Measurements from ENCODE around the gene ANKRD23.

The ANKRD23 gene

GRCh38 chr2:96877631-96878092 is 33.8 kb upstream of the ANKRD23 start:
- DNase-seq (ENCODE audit: low spot score): no peak

- no peak for DNase-seq (ENCODE audit: low spot score)
Observed at GRCh38 chr2:96877042-96877451, 33.2 kb upstream of the ANKRD23 start.

- no peak for DNase-seq (ENCODE audit: low spot score)
Observed at GRCh38 chr2:96876269-96877041, 32.6 kb upstream of the ANKRD23 start.

DNA sequence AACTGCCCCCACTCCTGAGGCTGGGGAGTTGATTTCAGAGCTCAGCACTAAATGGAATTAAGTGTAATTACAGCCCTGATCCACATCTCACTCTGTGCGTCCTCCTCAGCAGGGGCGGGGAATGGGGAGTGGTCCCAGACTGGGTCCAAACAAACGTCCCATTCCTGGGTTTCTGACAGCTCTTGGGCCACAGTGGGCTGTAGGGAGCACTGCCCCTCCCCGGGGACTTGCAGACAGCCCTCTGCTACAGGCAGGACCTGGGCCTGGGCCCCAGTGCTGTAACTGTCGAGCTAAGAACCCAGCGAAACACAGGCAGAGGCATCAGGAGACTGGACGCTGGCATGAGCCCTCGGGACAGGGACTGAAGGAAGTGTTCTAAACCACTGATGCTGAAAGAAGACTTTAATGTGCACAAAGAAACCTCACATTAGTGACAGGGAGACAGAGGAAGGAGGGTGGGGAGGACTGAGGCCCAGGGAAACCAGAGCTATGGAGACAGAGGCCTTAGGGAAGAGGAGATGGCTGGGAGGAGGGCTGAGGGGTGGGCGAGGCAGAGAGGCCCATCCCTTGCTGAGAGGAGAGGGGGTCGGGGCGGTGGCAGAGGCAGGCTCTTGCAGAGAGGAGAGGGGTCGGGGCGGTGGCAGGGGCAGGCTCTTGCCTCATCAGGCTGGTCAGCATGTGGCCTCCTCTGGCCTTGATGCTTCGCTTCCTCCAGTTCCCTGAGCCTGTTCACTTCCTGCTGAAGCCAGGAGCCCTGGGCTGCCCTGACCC is 31.9 kb upstream of the ANKRD23 start:
- DNase-seq (ENCODE audit: low spot score): peak; percentile 89

DNA sequence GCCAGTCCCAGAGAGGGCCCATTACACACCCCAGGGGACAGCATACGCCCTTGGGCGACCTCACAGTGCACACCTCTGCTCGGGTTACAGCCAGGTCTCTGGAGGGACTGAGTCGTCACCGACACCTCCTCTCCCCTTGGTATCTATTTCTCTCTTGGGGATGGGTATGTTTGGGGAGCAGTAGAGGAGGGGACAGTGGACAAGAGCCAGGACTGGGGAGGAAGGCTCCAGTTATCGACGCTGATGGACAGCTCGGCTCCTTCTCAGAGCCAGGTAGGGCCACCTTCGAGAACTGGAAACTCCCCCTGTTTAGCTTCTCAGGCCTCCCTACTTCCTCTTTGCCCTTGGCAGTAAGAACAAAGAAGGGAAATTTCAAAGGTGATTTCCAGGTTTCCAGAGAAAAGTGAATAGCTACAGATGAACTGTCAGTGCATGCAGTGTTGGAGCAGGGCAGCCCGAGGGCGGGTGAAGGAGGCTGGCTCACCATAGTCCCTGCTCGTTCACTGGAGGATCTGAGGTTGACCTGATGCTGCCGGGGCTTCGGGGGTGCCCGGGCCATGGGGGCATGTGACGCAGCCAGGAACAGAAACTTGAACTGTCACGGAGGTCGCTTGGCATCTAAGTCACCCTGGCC is 30.5 kb upstream of the ANKRD23 start:
- no peak for DNase-seq (ENCODE audit: low spot score)

GRCh38 chr2:96873651-96874096 is 29.9 kb upstream of the ANKRD23 start:
- peak; percentile 39 for DNase-seq (ENCODE audit: low spot score)

- no peak for DNase-seq (ENCODE audit: low spot score)
Observed at GRCh38 chr2:96872591-96873349, 28.9 kb upstream of the ANKRD23 start.

DNA sequence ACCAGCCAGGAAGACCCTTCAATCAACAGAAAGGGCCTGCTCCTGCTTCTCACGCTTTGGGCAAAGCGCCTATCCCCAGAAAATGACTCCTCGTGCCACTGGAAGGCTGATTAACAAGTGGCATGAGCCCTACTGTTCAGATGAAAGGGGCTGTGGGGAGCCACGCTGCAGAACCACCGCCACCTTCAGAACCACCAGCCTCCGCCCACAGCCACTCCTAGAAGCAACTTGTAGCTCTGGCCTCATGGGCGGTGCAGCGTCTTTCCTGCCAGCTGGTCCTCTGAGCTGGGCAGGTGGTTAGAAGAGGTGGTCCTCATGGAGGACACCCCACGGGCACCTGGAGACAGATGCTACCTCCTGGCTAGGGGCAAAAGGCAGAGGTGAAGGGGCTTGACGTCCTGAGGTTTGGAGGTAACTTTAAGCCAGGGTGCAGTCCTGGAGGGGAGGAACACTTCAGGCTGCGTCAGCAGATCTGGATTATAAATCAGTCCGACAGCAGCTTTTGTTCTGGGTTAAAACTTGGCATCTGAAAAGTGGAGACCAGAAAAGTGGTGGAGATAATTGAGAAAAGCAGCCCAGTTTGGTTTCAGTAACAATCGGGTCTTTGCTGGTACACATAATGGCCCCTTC is 26.9 kb upstream of the ANKRD23 start:
- no peak for DNase-seq (ENCODE audit: low spot score)

GRCh38 chr2:96869822-96870625 is 26.2 kb upstream of the ANKRD23 start, which contains the start of gene SEMA4C:
SEMA4C (minus strand) TSS chr2:96870080; CDS start chr2:96867886, 2,194 bp downstream.
- no peak for DNase-seq (ENCODE audit: low spot score)

DNA sequence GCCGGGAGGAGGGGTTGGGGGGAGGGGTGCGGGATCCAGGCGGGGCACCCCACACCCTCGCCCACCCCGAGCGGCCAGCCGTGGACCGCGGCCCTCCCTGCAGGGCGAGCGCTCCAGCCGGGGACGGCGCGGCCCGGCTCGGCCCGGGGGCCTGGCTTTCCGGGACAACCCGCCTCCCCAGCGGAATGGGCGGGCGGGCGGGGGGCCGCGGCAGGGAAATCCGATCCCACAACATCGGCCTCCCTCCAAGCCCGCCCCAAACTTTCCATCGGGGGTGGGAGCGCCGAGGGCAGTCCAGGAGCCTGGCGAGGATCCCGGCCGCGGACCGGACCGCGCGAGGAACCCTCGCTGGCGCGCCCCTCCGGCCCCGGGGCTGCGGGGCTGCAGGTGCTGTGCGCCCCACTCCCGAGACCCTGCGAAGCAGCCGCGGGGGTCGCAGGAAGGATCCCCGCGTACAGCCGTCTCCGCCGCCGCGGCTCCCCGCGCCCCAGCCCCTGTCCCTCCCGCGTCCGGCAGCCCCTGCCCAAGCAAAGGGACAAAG is 25.5 kb upstream of the ANKRD23 start:
- DNase-seq (ENCODE audit: low spot score): no peak

DNA sequence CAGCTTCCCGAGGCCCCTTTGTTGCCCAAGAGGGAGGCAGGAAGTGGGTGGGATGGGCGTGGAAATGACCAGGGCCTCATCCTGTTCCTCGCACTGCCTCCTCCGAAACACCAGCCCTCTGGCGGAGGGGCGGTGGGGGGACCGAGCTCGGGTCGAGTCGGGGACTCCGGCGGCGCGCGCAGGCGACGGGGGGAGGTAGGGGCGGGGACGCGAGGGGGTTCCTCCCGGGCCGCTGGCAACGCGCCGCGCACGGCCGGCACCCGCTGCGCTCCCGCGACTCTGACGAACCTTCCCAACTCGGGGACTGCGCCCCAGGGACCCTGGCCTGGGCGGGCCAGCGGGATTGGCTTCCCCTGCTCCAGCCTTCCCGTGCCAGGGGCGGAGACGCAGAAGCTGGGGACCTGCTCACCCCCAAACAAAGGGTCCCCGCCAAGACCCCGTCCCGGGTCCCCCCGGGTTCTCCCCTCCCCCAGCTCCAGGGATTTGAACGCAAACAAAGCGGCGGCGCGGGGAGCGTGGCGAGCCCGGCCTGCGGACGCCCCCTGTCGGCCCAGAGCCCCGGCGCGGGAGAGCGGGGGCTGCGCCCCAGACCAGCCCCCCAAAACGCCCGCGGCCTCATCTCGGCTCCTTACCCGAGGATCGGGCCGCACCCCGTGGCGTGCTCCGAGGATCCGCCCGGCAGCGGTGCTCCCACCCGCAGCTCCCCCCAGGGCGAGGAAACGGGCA is 24.9 kb upstream of the ANKRD23 start:
- DNase-seq (ENCODE audit: low spot score): peak; percentile 87

DNA sequence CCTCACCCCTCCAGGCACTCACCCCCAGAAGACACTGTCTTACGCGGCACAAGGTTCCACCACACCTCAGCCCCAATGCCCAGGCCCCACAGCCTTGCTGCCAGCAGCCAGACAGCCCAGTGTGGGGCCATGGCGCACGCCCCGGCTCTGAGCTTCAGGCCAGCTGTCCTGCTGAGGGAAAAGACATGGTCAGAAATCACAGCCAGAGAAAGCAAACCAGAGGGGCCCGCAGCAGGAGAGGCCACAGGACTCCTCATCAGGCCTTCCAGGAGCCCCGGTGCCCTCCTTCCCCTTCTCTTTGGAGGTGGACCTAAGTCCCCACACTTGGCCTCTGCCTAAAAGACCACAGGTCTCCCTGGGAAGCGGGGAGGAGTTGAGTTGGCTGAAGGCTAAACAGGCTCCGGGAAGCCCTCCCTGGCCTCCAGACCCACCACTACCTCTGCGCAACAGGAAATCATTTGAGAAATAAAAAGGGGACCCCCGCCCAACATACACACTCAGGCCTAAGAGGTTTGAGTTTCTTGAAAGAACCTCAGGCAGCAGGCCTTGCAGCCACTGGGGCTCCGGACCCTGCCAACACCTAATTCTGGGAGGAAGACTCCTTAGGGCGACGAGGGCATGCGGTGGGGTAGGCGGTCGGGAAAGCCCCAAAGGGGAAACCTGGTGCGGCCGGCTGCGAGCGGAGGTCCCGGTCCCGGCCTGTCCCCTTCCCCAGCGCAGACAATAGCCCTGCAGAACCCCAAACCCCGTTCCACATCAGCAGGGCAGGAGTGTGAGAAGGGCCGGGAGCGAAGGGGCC is 24.1 kb upstream of the ANKRD23 start:
- DNase-seq (ENCODE audit: low spot score): no peak

DNA sequence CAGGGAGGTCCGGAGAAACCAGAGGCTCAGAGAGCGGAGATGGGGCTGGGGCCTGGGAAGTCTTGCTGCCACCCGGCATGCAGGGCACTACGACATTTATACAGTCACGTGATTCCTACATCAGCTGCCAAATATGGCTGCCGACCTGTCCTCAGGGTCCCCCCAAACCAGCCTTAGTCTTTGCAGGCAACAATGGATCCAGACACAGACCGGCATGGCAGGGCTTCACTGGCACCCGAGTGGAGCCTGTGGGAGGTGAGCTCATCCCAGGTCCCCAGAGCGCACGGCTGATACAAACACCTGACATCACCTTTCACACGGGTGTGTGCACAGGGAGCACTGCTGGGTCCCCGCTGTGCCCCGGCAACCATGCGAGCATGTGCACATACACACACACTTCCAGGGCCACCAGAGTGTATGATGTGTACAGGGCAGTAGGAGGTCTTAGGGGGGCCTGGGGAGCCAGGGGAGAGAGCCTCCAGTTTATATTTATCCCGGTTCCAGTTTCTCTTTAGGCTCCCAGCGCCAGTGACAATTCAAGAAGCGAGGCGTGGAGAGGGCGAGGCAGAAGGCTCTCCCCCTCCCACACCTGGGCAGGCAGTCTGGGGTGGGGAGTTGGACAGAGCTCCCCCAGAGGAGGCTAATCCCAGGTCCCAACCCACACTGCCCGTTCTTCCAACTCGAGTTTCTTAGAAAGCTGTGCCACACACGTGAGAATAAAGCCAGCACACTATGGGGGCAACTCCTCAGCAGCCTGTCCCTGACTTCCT is 23.4 kb upstream of the ANKRD23 start:
- no peak for DNase-seq (ENCODE audit: low spot score)

GRCh38 chr2:96866586-96866985 is 22.8 kb upstream of the ANKRD23 start:
- no peak for DNase-seq (ENCODE audit: low spot score)

GRCh38 chr2:96866149-96866548 is 22.3 kb upstream of the ANKRD23 start:
- DNase-seq (ENCODE audit: low spot score): no peak

- no peak for DNase-seq (ENCODE audit: low spot score)
Observed at GRCh38 chr2:96865654-96866053, 21.8 kb upstream of the ANKRD23 start.

DNA sequence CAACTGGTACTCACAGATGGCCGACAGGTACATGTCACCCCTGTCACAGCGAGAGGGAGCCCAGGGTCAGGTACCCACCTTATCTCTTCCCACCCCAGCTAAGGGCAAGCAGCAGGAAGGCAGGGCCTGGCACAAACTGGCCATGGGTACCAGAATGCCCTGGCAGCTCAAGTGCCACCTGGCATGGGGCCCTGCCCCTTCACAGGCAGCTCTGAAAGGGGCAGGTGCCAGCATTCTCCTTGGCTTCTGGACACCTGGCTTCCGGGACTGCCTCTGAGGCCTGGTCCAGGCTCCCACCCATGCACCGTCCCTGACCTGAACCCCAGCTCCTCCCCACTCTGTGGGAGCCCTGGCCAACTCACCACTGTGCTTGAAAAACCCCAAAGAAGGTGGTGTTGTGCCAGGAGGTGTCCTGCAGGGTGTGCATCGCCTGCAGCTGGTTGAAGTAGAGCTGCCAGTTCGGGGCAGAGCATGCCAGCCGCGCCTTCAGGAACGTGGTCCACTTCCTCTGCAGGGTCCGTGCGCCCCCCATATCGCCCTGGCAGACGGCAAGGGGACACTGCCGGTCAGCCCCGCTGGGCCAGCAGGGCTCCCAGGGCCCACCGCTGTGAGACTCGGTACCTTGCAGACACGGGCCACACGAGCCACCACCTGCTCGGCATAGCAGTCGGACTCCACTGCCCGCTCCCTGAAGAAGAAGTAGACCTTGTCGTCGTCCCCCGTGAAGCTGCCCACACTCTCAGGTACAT is 20.7 kb upstream of the ANKRD23 start:
- DNase-seq (ENCODE audit: low spot score): no peak

Measured in SK-N-DZ (cell line).